Motor neuron (in vitro differentiated cells): Measurements from ENCODE around the gene PHF5A. TPM values are rescaled to one million over a fixed set of nuclear protein-coding genes. Genes with fewer than 3 reads are reported as not detected.
A peak's percentile ranks its signal among the peaks of the same experiment; 100 is the strongest.

Source experiments
- ATAC-seq, 8 experiments: fragments of 200-7000 bp; cut with Tn5 transposase; replicated peaks in 6 of 8; 2 replicates each; pipeline ENCODE4 v1.8.0; 2021; ENCODE audit warnings: mild to moderate bottlenecking in 8 of 8, moderate library complexity in 8 of 8
- H3K27ac ChIP-seq, 2 donors: fragments of 250-450 bp; sonication (Bioruptor Pico); 2 replicates each; pipeline ENCODE4 v1.9.0; 2021; ENCODE audit warnings: antibody characterized with exemption in 2 of 2, mild to moderate bottlenecking in 2 of 2, moderate library complexity in 1 of 2
- H3K4me1 ChIP-seq, 2 donors: fragments of 250-450 bp; sonication (Bioruptor Pico); replicated peaks in 1 of 2; 2 replicates each; pipeline ENCODE4 v1.6.1; 2021; ENCODE audit warnings: antibody characterized with exemption in 2 of 2, mild to moderate bottlenecking in 2 of 2, moderate library complexity in 1 of 2
- H3K4me3 ChIP-seq, 5 donors: fragments of 250-450 bp; sonication (Bioruptor Pico); 2 replicates each; pipeline ENCODE4 v1.9.0; 2021; ENCODE audit warnings: antibody characterized with exemption in 5 of 5, mild to moderate bottlenecking in 5 of 5, moderate library complexity in 4 of 5
- WGBS, 10 experiments: fragments of 450-650 bp; shearing (Covaris generic); methylation state at CpG; one replicate each; pipeline ENCODE4 v1.0.0; 2022; 5-methylcytosine and 5-hydroxymethylcytosine counted together
- in situ Hi-C, 9 experiments: fragments of 400-800 bp; cut with MboI; loops; one replicate each; pipeline ENCODE4 v1.15.0; 2021; ENCODE audit warnings: low sequenced_read_pairs in 9 of 9, low pct_unique_long_range_greater_than_20kb in 2 of 9; ENCODE audit not compliant: unreplicated experiment in 9 of 9
- total RNA-seq, 8 experiments: library from RNA; unstranded; fragments of 300-600 nt; gene quantifications; 2 replicates each; pipeline versions ENCODE4 v1.2.3 to v1.2.4, GENCODE V29; 2022

PHF5A gene
- total RNA-seq, 8 experiments from 2014 or later = 44.1 to 84.5 (median 57.5) TPM

- WGBS, 10 experiments = 57 to 100% (median 100%) methylated on average over 1 to 2 of the region's 2 CpGs; no CpG with 5 or more reads in 5 of the 10 experiments
- peak in 2 of 8 experiments; percentile 11 to 13 for ATAC-seq
- Histone ChIP-seq H3K27ac (no peak overlapping the region), H3K4me1 (peaks cover 12 to 21% of the 10 kb centered on the region in 2 donors), H3K4me3 (no peak overlapping the region)
- in situ Hi-C loops = no loop called here
Measured at GRCh38 chr22:41482319-41482935, 13.9 kb upstream of the PHF5A start.

GRCh38 chr22:41481925-41482318 is 13.4 kb upstream of the PHF5A start:
- in situ Hi-C loops = no loop called here
- Histone ChIP-seq H3K4me1 (peaks cover 12 to 21% of the 10 kb centered on the region in 2 donors), H3K27ac (no peak overlapping the region), H3K4me3 (no peak overlapping the region)
- WGBS, 10 experiments = 0 to 70% (median 46%) methylated on average over 2 to 4 of the region's 5 CpGs; no CpG with 5 or more reads in 7 of the 10 experiments
- no peak for ATAC-seq

GRCh38 chr22:41481131-41481830 is 12.8 kb upstream of the PHF5A start:
- WGBS, 10 experiments = 40 to 100% (median 93%) methylated on average over 1 to 10 of the region's 15 CpGs; no CpG with 5 or more reads in 2 of the 10 experiments
- Histone ChIP-seq H3K4me1 (peaks cover 12 to 21% of the 10 kb centered on the region in 2 donors), H3K4me3 (no peak overlapping the region), H3K27ac (no peak overlapping the region)
- in situ Hi-C loops = no loop called here
- no peak for ATAC-seq

GRCh38 chr22:41480397-41480735 is 11.9 kb upstream of the PHF5A start:
- WGBS, 10 experiments = 33 to 96% (median 66%) methylated on average over 1 to 7 of the region's 7 CpGs; no CpG with 5 or more reads in 2 of the 10 experiments
- peak in 5 of 8 experiments; percentile 2 to 53 (median 35) for ATAC-seq
- H3K27ac ChIP-seq = no peak overlapping the region
- in situ Hi-C loops = no loop called here
- H3K4me1 ChIP-seq = peaks cover 12 to 21% of the 10 kb centered on the region in 2 donors
- no peak overlapping the region for H3K4me3 ChIP-seq

- H3K4me3 ChIP-seq = no peak overlapping the region
- H3K4me1 ChIP-seq = peaks cover 12 to 21% of the 10 kb centered on the region in 2 donors
- peak; percentile 31 to 89 (median 78) for ATAC-seq
- H3K27ac ChIP-seq = peak overlapping the region; percentile 73 to 77
- WGBS, 10 experiments = 25 to 100% (median 38%) methylated on average over 1 to 5 of the region's 6 CpGs; no CpG with 5 or more reads in 4 of the 10 experiments
- in situ Hi-C loops = no loop called here
Measured at GRCh38 chr22:41479671-41480396, 11.3 kb upstream of the PHF5A start.

- H3K4me3 ChIP-seq = no peak overlapping the region
- WGBS, 10 experiments = 48 to 100% (median 67%) methylated on average over 1 to 4 of the region's 7 CpGs; no CpG with 5 or more reads in 6 of the 10 experiments
- ATAC-seq = peak in 5 of 8 experiments; percentile 23 to 59 (median 51)
- H3K27ac ChIP-seq = peak overlapping the region; percentile 73 to 77
- peaks cover 12 to 21% of the 10 kb centered on the region in 2 donors for H3K4me1 ChIP-seq
- in situ Hi-C loops = no loop called here
Measured at GRCh38 chr22:41478891-41479521, 10.5 kb upstream of the PHF5A start.

GRCh38 chr22:41478473-41478872 is 10.0 kb upstream of the PHF5A start:
- ATAC-seq = no peak
- 71 to 100% (median 93%) methylated on average over 1 to 2 of the region's 2 CpGs; no CpG with 5 or more reads in 3 of the 10 experiments for WGBS, 10 experiments
- H3K27ac ChIP-seq = peak overlapping the region in 1 of 2 donors; percentile 73
- H3K4me1 ChIP-seq = peaks cover 12 to 21% of the 10 kb centered on the region in 2 donors
- in situ Hi-C loops = no loop called here
- H3K4me3 ChIP-seq = no peak overlapping the region

DNA sequence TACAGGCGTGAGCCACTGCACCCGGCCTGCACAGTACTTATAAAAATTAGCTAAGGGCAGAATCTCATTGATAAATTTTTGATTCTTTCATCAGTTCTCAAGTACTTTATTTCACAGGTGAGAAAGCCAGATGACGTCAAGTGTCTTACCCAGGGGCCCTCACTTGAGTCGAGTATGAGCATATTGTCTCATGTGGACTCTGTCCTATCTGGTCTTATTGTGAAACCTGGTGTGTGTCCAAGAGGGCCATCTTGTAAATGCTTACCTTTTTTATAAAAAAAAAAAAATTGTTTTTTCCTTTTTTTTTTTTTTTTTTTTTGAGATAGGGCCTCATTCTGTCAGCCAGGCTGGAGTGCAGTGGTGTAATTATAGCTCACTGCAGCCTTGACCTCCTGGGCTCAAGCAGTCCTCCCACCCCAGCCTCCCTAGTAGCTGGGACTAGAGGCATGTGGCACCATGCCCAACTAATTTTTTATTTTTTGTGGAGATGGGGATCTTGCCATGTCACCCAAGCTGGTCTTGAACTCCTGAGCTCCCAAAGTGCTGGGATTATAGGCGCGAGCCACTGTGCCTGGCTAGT is 6.5 kb upstream of the PHF5A start:
- ATAC-seq = no peak
- in situ Hi-C loops = no loop called here
- Histone ChIP-seq H3K4me1 (peaks cover 16 to 18% of the 10 kb centered on the region in 2 donors), H3K4me3 (no peak overlapping the region), H3K27ac (no peak overlapping the region)
- 53 to 100% (median 93%) methylated on average over 2 to 4 of the region's 6 CpGs; no CpG with 5 or more reads in 3 of the 10 experiments for WGBS, 10 experiments

DNA sequence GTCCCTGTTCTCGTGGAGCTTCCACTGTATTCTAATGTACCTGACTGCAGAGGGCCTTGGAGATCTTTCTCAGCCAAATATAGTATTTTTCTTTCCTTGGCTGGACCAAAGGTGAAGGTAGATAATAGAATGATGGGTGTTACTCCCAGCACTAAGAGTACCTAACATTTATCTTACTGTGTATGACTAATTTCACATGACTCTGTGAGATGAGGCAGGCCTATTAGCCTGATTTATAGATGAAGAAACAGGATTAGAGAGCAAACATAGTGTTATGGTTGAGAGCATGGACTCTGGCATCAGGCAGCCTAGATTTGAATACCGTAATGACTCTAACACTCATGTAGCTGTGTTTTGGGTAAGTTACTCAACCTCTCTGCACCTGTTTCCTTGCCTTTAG is 3.1 kb upstream of the PHF5A start:
- in situ Hi-C loops = no loop called here
- peaks cover 10 to 11% of the 10 kb centered on the region in 2 donors for H3K4me1 ChIP-seq
- ATAC-seq = no peak
- H3K4me3 ChIP-seq = no peak overlapping the region
- 77 to 100% (median 87%) methylated on average over 1 to 2 of the region's 2 CpGs; no CpG with 5 or more reads in 4 of the 10 experiments for WGBS, 10 experiments
- H3K27ac ChIP-seq = no peak overlapping the region

GRCh38 chr22:41470886-41471285 is 2.4 kb upstream of the PHF5A start:
- Histone ChIP-seq H3K27ac (no peak overlapping the region), H3K4me1 (peaks cover 10 to 11% of the 10 kb centered on the region in 2 donors), H3K4me3 (no peak overlapping the region)
- in situ Hi-C loops = no loop called here
- ATAC-seq = no peak
- 57 to 100% (median 96%) methylated on average over 1 to 2 of the region's 2 CpGs; no CpG with 5 or more reads in 2 of the 10 experiments for WGBS, 10 experiments

DNA sequence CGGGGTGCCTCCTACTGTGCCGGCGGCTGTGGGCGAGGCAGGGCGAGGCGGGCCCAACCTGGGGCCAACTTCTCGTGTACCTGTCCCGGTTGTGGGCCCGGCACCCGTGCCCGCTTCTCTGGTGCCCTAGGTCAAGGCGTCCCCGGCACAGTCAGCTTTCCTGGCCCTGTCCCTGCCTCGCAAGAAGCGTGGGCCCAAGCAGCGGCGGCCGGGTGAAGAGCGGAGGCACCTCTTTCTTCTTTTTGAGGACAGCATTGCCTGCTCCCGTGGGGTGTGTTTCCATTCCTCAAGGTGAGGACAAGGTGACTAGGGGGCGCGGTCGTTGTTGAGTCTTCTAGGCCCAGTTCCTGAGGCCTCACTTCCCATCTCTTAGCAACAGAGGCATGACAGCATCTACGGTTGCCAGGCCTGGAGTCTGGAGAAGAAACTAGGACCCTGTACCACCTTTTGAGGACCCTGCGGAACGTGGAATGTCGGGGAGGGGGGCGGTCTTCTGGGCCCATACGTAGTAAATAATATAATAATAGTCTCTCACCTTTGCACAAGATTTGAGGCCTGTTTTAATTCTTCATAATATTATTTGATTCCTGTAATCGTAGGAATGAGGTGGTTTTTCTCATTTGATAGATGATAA is 843 bp upstream of the PHF5A start:
- peak overlapping the region; percentile 97 to 98 for H3K27ac ChIP-seq
- in situ Hi-C loops = no loop called here
- 0 to 7% (median 0%) methylated on average over 1 to 9 of the region's 30 CpGs; no CpG with 5 or more reads in 2 of the 10 experiments for WGBS, 10 experiments
- peak overlapping the region; percentile 45 to 94 (median 84) for H3K4me3 ChIP-seq
- ATAC-seq = peak; percentile 11 to 47 (median 30)
- H3K4me1 ChIP-seq = peaks cover 10 to 11% of the 10 kb centered on the region in 2 donors

- 79 to 100% (median 96%) methylated on average over 1 to 4 of the region's 4 CpGs; no CpG with 5 or more reads in 2 of the 10 experiments for WGBS, 10 experiments
- no peaks in the 10 kb centered on the region for H3K4me1 ChIP-seq
- in situ Hi-C loops = no loop called here
- no peak for ATAC-seq
- H3K27ac ChIP-seq = no peak overlapping the region
- H3K4me3 ChIP-seq = no peak overlapping the region
Measured at GRCh38 chr22:41461901-41462300, 6.6 kb downstream of the PHF5A start.
